HG03558 (cell line): ENCODE data around the gene NRXN2.
"Not testable (repeated sequence)": the region's sequence is repeated elsewhere in the genome, so short reads cannot be mapped to it uniquely, and the experiment has no call there.

ENCODE experiments used
- ATAC-seq: cut with Tn5 transposase; IDR thresholded peaks from one replicate; pipeline ENCODE4 v1.9.1; 2021; ENCODE audit warnings: moderate number of reproducible peaks; ENCODE audit not compliant: unreplicated experiment; ENCODE audit errors: extremely low read depth

NRXN2 gene

DNA sequence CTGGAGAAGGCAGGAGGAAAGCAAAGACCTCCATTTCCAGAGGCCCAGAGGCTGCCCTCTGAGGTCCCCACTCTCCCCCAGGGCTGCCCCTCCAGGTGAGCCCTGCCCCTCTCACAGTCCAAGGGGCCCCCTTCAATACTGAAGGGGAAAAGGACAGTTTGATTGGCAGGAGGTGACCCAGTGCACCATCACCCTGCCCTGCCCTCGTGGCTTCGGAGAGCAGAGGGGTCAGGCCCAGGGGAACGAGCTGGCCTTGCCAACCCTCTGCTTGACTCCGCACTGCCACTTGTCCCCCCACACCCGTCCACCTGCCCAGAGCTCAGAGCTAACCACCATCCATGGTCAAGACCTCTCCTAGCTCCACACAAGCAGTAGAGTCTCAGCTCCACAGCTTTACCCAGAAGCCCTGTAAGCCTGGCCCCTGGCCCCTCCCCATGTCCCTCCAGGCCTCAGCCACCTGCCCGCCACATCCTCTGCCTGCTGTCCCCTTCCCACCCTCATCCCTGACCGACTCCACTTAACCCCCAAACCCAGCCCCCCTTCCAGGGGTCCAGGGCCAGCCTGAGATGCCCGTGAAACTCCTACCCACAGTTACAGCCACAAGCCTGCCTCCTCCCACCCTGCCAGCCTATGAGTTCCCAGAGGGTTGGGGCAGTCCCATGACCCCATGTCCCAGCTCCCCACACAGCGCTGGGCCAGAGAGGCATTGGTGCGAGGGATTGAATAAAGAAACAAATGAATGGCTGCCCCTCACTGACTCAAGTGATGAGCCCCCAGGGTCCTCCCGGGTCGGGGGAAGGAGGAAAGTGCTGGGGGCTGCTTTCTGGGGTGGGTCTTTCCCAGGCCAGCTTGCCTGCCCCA, 121.2 kb downstream of the NRXN2 start:
- ATAC-seq: no peak

DNA sequence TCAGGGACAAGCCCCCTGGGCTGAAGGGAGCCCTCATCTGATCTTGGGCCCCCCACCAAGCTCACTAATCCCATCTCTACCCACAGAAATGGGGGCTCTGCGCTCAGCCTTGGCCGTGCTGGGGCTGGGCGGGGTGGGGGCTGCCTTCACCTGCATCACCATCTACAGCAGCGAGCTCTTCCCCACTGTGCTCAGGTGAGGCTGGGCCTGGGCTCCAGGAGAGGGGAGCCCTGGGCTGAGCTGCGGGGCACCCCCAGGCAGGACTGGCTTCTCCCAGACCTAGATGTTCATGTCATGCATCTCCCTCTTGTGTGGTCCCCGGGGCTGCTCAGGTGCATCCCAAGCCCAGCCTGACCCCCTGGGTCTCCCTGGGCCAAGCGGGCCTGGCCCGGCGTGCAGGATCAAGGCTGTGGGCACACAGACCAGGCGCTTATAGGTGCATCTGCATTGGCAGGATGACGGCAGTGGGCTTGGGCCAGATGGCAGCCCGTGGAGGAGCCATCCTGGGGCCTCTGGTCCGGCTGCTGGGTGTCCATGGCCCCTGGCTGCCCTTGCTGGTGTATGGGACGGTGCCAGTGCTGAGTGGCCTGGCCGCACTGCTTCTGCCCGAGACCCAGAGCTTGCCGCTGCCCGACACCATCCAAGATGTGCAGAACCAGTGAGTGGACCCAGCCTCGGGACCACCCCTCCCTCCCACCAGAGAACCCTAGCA, 122.6 kb downstream of the NRXN2 start:
- ATAC-seq: no peak

DNA sequence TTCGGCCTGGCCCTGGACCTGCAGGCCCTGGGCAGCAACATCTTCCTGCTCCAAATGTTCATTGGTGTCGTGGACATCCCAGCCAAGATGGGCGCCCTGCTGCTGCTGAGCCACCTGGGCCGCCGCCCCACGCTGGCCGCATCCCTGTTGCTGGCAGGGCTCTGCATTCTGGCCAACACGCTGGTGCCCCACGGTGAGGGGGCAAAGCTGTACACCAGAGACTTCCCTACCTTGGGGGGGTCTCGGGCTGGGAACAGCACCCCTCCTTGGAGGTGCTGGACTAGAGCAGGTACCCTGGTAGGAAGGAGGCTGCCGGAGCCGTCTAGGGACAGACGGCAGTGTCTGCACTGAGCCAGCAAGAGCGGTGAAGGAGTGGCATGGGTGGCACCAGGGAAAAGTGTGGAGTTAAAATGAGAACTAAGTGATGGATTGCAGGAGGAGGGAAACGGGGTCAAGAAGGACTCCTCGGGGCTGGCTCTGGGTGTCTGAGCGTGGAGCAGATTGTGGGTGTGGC, 123.2 kb downstream of the NRXN2 start:
- no peak for ATAC-seq

DNA sequence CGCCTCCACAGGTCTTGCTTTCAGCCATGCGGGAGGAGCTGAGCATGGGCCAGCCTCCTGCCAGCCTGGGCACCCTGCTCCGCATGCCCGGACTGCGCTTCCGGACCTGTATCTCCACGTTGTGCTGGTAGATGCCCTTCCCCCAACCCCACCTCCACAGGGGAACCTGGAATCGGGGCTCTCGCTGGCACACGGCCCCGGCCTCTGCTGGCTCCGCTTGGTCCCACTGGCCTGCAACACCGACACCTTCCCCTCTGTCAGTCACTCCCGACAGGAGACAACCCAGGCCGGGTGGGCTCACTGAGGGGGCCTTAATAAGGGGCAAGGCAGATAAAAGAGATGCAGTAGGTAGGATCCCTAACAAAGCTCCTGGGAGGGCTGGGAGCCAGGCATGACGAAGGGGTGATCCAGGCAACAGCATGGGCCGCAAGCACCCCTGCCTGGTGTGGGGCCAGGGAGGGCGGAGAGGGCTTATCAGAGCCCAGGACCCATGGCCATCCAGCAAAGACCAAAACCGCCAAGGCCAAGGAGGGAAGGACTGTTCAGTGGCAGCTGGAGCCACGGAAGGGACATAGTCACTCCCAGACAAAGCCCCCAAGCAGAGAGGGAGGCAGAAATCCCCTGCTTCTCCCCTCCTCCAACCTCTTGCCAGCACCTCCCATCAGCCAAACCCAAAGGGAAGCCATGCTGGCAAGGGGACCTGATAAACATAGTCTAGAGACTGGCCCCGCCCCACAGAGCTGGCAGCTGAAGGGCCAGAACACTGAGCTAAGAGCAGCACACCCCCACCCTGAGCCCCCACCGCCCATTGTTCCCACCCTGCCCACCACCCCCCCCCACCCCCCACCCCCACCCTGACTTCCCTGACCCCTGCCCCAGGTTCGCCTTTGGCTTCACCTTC, 124.0 kb downstream of the NRXN2 start:
- ATAC-seq: no peak

DNA sequence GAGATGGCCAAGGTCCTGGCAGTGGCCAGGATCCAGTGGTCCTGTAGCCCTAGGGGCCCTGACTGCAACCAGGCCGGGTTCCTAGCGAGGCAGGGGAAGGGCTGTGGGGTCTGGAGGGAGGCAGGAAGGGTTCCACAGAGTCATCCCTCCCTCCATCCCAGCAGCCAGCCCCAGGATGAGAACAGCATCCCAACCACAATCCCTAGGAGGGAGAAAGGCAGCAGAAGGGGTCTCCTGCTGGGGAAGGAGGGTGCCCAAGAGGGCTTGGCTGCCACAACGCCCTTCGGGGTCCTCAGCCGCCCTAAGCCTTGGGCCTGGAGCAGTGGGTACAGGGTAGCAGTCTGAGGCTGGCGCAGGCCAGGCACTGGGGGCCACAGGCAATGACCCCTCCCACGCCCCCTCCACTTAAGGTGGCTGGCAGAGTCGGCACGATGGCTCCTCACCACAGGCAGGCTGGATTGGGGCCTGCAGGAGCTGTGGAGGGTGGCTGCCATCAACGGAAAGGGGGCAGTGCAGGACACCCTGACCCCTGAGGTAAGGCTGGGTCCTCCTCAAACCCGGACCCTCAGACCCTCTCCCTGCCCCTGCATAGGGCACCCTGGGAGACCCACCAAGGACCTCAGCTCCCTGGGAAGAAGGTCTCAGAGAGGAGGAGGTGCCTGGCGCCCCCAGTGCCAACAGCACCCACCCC, 124.7 kb downstream of the NRXN2 start:
- ATAC-seq: no peak

DNA sequence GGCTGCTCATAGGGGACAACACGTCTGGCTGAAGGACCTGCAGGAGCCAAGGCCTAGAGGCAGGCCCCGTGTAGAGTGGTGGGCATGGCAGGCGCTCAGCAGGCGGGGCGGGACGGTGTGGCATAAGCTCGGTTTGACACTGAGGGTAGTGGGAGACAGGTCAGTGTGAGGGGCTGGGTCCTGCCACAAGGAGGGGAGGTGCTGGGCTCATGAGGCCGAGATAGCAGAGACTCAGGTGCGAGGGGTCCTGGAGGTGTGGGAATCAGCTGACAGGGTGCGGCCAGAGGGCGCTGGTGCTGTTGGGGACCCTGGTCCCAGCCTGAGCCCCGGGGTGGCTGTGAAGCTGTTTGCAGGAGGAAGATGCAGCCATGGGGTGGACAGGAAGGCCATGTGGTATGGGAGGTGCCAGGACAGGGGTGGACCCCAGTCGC, 125.3 kb downstream of the NRXN2 start:
- ATAC-seq: no peak

DNA sequence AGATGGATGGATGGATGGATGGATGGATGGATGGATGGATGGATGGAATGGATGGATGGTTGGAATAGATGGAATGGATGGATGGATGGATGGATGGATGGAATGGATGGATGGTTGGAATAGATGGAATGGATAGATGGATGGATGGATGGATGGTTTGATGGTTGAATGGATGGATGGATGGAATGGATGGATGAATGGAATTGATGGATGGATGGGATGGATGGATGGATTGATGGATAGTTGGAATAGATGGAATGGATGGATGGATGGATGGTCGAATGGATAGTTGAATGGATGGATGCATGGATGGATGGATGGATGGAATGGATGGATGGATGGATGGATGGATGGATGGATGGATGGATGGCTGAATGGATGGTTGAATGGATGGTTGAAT, 127.1 kb downstream of the NRXN2 start:
- ATAC-seq: not testable (repeated sequence)

DNA sequence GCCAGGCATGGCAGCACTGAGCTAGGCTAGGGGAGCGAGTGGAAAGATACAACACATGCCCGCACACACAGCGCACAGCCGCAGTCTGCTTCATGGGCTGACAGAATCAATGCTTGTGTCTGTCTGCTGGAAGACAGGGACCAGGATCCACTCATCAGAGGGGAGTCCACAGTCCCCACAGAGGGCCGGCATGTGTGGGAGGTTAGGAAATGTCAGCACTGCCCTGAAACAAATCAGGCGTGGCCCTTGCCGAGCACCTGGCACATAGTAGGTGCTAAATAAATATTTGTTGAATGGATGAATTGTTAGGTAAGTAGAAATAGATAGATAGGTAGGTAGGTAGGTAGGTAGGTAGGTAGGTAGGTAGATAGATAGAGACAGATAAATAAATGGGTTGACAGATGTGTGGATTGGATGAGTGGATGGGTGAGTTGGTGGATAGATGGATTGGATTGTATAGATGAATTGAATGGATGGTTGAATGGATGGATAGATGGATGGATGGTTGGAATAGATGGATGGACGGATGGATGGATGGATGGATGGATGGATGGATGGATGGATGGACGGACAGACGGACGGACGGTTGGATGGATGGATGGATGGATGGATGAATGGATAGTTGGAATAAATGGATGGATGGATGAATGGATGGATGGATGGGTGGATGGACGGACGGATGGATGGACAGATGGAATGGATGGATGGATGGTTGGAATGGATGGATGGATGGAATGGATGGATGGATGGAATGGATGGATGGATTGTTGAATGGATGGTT, 128.6 kb downstream of the NRXN2 start:
- ATAC-seq: no peak

DNA sequence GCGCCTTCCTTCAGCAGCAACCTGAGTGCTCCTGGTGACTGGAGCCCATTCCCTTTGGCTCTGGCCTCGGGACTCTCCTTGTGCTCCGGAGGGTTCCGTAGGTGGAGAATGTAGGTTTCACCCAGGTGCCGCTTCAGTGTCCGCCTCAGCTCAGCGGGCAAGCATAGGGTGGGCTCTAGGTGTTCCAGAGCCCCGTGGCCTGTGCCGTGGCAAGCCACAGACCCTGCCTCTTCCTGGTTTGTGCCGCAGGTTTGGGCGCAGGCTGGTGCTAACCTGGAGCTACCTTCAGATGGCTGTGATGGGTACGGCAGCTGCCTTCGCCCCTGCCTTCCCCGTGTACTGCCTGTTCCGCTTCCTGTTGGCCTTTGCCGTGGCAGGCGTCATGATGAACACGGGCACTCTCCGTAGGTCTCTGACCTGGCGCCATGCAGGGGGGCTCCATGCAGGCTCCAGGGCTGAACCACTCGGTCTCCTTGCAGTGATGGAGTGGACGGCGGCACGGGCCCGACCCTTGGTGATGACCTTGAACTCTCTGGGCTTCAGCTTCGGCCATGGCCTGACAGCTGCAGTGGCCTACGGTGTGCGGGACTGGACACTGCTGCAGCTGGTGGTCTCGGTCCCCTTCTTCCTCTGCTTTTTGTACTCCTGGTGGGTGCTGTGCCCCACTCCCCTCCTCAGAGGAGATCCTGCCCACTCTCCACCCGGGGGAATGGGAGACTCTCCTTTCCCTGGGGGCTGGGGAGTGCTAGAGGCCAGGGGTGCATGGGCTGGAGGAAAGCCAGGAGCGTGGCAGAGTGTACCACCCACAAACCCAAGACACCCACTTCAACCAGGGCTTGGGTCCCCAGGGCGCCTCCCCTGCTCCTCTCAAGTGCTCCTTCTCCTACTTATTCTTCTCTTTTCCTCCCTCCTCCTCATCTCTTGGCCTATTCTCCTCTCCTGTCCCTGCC, 129.6 kb downstream of the NRXN2 start:
- no peak for ATAC-seq

DNA sequence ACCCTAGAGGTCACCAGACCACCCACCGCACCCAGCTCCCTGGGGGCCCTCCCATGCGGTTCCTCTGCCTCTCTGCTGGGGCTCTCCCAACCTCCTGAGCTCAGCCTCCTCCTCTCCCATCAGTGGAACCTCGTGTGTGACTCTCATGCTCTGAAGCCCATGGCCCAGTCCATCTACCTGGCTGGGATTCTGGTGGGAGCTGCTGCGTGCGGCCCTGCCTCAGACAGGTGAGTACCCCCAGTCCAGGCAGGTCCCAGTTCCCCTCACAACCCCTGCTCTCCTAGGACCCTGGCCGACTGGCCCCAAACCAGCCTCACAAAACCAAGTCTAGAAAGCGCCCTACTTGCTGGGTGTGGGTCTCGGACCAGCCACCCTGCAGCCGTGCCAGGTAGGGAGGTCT, 130.3 kb downstream of the NRXN2 start:
- ATAC-seq: no peak

DNA sequence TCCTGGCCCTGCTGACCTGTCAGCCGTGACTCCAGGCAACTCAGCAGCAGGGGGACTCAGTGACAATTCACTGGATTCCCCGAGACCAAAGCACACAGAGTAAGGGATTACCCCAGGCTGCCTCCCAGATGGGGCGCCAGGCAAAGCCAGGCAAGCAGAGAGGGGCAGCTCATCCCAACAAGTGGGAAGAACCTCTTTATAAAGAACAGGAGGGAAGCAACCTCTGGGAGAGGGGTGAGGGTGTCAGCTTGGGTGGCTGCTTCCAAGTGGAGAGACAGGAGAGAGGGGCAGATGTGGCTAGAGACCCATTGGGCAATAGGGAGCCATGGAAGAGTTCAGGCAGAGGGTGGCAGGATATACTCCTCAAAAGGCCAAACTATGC, 130.8 kb downstream of the NRXN2 start:
- no peak for ATAC-seq

DNA sequence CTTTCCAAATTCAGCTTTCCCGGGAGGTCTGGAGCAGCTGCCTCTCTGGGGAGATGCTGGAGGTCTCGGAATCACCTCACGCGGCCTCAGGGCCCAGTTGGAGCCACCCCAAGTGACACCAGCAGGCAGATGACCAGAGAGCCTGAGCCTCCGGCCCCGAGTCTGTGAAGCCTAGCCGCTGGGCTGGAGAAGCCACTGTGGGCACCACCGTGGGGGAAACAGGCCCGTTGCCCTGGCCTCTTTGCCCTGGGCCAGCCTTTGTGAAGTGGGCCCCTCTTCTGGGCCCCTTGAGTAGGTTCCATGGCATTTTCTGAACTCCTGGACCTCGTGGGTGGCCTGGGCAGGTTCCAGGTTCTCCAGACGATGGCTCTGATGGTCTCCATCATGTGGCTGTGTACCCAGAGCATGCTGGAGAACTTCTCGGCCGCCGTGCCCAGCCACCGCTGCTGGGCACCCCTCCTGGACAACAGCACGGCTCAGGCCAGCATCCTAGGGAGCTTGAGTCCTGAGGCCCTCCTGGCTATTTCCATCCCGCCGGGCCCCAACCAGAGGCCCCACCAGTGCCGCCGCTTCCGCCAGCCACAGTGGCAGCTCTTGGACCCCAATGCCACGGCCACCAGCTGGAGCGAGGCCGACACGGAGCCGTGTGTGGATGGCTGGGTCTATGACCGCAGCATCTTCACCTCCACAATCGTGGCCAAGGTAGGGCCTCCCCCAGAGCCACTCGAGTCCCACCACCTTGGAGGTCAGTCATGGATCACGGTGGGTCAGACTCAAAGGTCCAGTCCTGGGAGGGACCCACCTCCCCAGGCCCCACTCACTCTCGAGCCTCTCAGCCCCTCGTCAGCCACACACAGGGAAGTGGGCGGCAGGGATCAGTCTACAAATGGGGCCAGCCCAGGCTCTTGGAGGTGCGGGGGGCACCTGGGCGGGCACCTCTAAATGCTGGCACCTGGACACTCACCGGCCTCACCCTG, 131.5 kb downstream of the NRXN2 start:
- ATAC-seq: no peak

DNA sequence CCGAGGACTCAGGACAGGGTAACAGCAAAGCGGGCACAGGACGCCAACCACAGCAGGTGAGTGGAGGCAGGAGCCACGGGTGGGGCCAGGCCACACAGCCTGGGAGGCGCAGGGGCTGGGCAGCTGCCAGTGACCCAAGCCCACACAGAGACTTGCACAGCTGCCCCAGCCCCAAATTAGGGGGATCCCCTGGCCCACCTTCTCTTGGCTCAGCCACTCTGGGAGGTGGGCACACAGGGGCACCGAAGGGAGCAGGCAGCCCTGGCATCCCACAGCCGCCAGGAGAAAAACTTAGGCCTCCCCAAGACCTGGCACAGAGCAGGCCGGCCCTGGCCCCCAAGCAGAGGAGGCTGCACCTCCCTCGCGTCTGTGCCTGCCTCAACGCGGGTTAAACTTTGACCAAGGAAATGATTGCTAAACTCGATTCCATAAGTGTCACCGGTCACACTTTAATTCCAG, 132.2 kb downstream of the NRXN2 start, which contains the start of gene SLC22A12:
TSS of gene SLC22A12 (plus strand) at position 458 of the 459 bp plus-strand sequence. CDS start 337 bp downstream, outside the sequence.
- ATAC-seq: no peak

DNA sequence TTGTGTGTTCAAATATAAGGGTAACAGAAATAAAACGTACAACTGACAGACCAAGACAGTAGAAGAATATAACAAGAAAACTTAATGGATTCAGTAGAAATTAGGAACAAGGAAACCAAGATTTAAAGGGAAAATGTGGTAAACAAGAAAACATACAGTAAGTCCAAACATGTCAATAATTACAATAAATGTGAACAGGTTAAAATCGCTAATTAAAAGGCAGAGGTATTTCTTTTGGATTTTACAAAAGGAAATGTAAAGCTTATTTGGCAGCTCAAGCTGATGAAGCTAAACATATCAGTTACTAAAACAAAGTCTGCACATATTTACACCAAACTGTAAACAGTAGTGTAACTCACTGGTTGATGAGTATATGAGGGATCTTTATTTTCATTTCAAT, 134.3 kb downstream of the NRXN2 start:
- no peak for ATAC-seq

DNA sequence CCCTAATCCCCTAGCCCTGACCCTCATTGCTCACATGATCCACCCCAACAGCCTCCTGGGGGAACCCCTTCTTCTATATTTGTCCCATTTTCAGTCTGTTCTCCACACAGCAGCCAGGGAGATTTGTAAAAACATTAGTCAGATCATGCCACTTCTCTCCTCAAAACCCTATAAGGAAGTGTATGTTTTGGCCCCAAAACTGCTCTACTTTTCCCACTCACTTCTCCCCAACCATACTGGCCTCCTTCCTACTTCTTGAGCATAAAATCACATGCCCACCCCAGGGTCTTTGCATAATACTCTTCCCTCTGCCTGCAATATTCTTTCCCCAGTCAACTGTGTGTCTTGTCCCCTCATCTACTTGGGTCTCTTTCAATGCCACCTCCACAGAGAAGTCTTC, 136.6 kb downstream of the NRXN2 start:
- no peak for ATAC-seq

DNA sequence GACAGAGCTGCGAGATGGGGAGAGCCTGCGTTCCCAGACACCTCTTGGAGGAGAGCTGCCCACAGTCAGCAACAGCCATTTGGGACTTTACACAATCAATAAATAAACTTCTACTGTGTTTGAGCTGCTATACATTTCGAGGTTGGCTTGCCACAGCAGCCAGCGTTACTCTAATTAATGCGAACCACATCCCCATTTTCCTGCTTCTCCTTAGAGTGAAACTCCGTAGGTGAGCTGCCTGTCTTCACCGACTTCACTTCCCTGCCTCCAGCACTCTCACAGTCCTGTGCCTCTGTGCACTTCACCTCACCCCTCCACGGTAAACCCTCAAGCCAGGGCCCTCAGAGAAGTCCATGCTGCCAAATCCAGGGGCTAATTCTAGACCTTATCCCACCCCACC, 137.8 kb downstream of the NRXN2 start:
- no peak for ATAC-seq
